ENCODE measurements around the gene PRB3.

DNA sequence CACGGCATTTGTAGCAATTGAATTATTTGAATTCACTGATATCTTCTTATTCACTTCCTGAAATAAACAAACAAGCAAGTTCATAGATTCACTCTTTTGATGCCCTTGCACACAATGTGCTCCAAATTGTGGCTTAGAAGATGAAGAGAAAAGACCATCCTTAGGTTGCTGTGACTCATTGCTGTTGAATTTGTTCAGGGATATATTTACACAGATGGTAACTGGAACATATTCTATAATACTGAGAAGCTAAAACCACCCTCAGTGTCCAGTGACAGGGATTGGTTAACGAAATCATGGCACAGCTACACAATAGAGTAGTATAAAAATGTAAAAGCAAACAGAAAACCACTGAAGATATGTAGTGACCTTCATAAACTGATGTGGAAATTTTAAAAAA, 37.6 kb upstream of the PRB3 start:
- TF ChIP-seq CTCF (IDR thresholded peaks at IDR 0.05 in 8 of 11, conservative IDR thresholded peaks at IDR 0.05 in 3 of 11) (no peak), POLR2AphosphoS5 (IDR thresholded peaks at IDR 0.05) (no peak), POLR2A (IDR thresholded peaks at IDR 0.05) (no peak)

All from spleen (tissue), 7 donors.